A673 (cell line): ENCODE data around the gene DYRK1A.

Source experiments
- EZH2 ChIP-seq: fragments of 200-600 bp; sonication (generic); IDR thresholded peaks from 2 replicates; pipeline ENCODE4 v1.6.1; 2017; ENCODE audit warnings: borderline replicate concordance, low read depth, mild to moderate bottlenecking, mixed read lengths, antibody characterized with exemption, low read length; ENCODE audit not compliant: poor library complexity, severe bottlenecking
- TF ChIP-seq, protein P1 (sequence below): fragments of 300-800, 200-600 bp; sonication (generic); conservative IDR thresholded peaks from 2 replicates; pipeline ENCODE4 v1.5.1; 2017; ENCODE audit warnings: low read depth, mild to moderate bottlenecking, antibody characterized with exemption, low read length, moderate library complexity, mixed read lengths

DNA sequence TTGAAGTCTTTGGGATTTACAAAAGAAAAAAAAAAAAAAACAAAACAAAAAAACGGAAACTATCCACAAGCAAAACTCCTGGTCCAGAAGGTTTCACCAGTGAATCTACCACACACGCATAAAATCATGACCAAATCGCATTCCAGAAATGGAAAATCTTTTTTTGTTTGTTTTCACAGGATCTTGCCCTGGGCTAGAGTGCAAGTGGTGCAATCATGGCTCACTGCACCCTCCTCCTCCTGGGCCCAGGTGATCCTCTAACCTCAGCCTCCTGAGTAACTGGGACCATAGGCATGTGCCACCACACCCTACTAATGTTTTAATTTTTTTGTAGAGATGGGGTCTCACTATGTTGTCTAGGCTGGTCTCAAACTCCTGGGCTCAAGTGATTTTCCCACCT is 100.5 kb downstream of the DYRK1A start:
- TF ChIP-seq, protein P1, sequence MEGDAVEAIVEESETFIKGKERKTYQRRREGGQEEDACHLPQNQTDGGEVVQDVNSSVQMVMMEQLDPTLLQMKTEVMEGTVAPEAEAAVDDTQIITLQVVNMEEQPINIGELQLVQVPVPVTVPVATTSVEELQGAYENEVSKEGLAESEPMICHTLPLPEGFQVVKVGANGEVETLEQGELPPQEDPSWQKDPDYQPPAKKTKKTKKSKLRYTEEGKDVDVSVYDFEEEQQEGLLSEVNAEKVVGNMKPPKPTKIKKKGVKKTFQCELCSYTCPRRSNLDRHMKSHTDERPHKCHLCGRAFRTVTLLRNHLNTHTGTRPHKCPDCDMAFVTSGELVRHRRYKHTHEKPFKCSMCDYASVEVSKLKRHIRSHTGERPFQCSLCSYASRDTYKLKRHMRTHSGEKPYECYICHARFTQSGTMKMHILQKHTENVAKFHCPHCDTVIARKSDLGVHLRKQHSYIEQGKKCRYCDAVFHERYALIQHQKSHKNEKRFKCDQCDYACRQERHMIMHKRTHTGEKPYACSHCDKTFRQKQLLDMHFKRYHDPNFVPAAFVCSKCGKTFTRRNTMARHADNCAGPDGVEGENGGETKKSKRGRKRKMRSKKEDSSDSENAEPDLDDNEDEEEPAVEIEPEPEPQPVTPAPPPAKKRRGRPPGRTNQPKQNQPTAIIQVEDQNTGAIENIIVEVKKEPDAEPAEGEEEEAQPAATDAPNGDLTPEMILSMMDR = no peak
- TF ChIP-seq EZH2 = no peak
